Measurements from ENCODE around the gene BMPR1A. TPM values are rescaled to one million over a fixed set of nuclear protein-coding genes. Genes with fewer than 3 reads are reported as not detected.

Gene BMPR1A
- total RNA-seq, 1 experiment from 2014 or later, result 94.3 TPM

DNA sequence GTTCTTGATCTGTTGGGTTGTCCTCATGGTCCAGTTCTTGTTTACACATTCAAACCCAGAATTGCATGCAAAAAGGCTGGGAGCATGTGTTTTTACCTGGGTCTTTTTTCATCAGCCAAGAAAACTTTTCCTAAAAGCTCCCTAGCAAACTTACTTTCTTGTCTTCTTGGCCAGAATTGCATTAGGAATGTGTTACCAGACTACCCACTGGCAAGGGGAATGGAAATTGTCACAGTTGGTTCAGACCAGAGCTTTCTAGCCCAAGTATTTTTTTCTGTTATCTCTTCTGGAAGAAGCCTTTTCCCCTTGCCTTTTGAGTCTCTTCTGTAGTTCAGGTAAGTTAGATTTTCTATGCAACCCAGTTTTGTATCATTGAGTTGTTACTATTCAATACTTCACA is 77.5 kb downstream of the BMPR1A start:
- ATAC-seq (no peak), DNase-seq (ENCODE audit: low read depth, low spot score) (no peak)
- Histone ChIP-seq H3K9me3 (ENCODE audit: control insufficient read depth, insufficient read depth, low read depth, low read length) (no peaks in the 10 kb centered on the region), H3K4me1 (ENCODE audit: control insufficient read depth, insufficient read depth, low read length) (peaks cover 11% of the 10 kb centered on the region; the same call in 1 of the 2 replicates), H3K36me3 (ENCODE audit: control insufficient read depth, insufficient read depth, low read length) (no peaks in the 10 kb centered on the region), H3K4me3 (ENCODE audit: low read depth in 2 of 2, low read length in 2 of 2) (no peak overlapping the region), H3K27me3 (ENCODE audit: control insufficient read depth, insufficient read depth, low read length) (no peaks in the 10 kb centered on the region), H3K27ac (ENCODE audit: low read length) (no peak overlapping the region)
- intact Hi-C loops (cut with micrococcal nuclease; ENCODE audit: unreplicated experiment) (no loop called here), in situ Hi-C loops (cut with HindIII; ENCODE audit: low pct_unique_long_range_greater_than_20kb, low sequenced_read_pairs) (no loop called here)
- ChIA-PET POLR2A (no interaction called here), CTCF (no interaction called here)
- no peak for TF ChIP-seq TCF7L2 (IDR thresholded peaks at IDR 0.05; ENCODE audit: low read depth, low read length)
- no peak for TF ChIP-seq CTCF (IDR thresholded peaks at IDR 0.05)
- no peak for TF ChIP-seq POLR2AphosphoS5 (IDR thresholded peaks at IDR 0.05; ENCODE audit: low read depth, low read length)
- no peak for TF ChIP-seq REST (IDR thresholded peaks at IDR 0.05; ENCODE audit: insufficient read depth in 1 of 2, low read depth in 2 of 2, low read length in 1 of 2)
- no peak for TF ChIP-seq SIN3A (IDR thresholded peaks at IDR 0.05; ENCODE audit: borderline replicate concordance, insufficient read depth, low read depth, low read length)
- no TSS peak for BruUV-seq (replicated peaks)

DNA sequence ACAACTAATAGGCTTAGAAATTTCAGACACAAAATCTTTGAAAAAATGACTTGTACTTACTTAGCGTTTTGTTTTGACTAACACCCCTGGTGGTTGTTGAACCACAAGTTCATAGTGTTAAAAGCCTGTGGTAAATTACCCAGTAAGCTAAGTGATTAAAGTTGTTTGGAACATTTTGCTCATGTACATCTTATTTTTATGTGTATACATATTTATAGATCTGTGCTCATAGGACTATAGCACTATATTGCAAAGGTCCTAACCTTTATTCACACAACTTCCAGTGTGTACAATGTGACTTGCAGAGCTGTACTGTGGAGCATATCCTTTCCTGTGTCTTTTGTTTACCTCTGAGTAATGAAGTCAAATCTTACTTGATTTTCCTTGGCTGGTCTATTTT is 79.6 kb downstream of the BMPR1A start:
- CTCF ChIA-PET, result no interaction called here
- no peak overlapping the region for H3K27ac ChIP-seq (ENCODE audit: low read length)
- BruUV-seq (replicated peaks), result no TSS peak
- H3K9me3 ChIP-seq (ENCODE audit: control insufficient read depth, insufficient read depth, low read depth, low read length), result no peaks in the 10 kb centered on the region
- TF ChIP-seq SIN3A (IDR thresholded peaks at IDR 0.05; ENCODE audit: borderline replicate concordance, insufficient read depth, low read depth, low read length) (no peak), POLR2AphosphoS5 (IDR thresholded peaks at IDR 0.05; ENCODE audit: low read depth, low read length) (no peak), CTCF (IDR thresholded peaks at IDR 0.05) (no peak), TCF7L2 (IDR thresholded peaks at IDR 0.05; ENCODE audit: low read depth, low read length) (no peak), REST (IDR thresholded peaks at IDR 0.05; ENCODE audit: insufficient read depth in 1 of 2, low read depth in 2 of 2, low read length in 1 of 2) (no peak)
- DNase-seq (ENCODE audit: low read depth, low spot score), result no peak
- peaks cover 11% of the 10 kb centered on the region; the same call in 1 of the 2 replicates for H3K4me1 ChIP-seq (ENCODE audit: control insufficient read depth, insufficient read depth, low read length)
- no peak for ATAC-seq
- intact Hi-C loops (cut with micrococcal nuclease; ENCODE audit: unreplicated experiment), result no loop called here
- H3K4me3 ChIP-seq (ENCODE audit: low read depth in 2 of 2, low read length in 2 of 2), result no peak overlapping the region
- in situ Hi-C loops (cut with HindIII; ENCODE audit: low pct_unique_long_range_greater_than_20kb, low sequenced_read_pairs), result no loop called here
- no peaks in the 10 kb centered on the region for H3K36me3 ChIP-seq (ENCODE audit: control insufficient read depth, insufficient read depth, low read length)
- POLR2A ChIA-PET, result no interaction called here
- H3K27me3 ChIP-seq (ENCODE audit: control insufficient read depth, insufficient read depth, low read length), result no peaks in the 10 kb centered on the region

Data from Panc1 (cell line).